Endothelial cell of umbilical vein (primary cell): ENCODE measurements around the gene LRP2. TPM values are rescaled to one million over a fixed set of nuclear protein-coding genes. Genes with fewer than 3 reads are reported as not detected.

Experiments
- BruUV-seq: library from RNA; stranded (reverse); fragments of 400-500 nt; replicated peaks from 2 replicates; lab custom pipeline; 2021; lab: Mats Ljungman, UMichigan
- CTCF ChIA-PET: fragments of 300-600, 350-600 bp; sonication (Branson Sonifier 250); formaldehyde crosslinking; loops from one replicate; lab custom pipeline; 2021; ENCODE audit warnings: antibody characterized with exemption, inconsistent platforms; lab: Charles Lee
- POLR2A ChIA-PET: fragments of 300-600, 350-600 bp; sonication (Branson Sonifier 250); formaldehyde crosslinking; loops from one replicate; lab custom pipeline; 2021; ENCODE audit warnings: antibody characterized with exemption, inconsistent platforms; lab: Charles Lee
- DNase-seq: peaks from one replicate; pipeline ENCODE4 v3.0.0-alpha.2; 2011; ENCODE audit warnings: low read depth, low spot score
- FAIRE-seq: peaks from 2 replicates; lab custom pipeline; 2011; peaks lifted over from hg19 to GRCh38; lab: Jason Lieb, UNC
- H2AFZ ChIP-seq: 2 replicates; pipeline ENCODE4 v1.6.0; 2012; ENCODE audit warnings: low read depth, low read length, control low read depth, inconsistent platforms
- H3K27ac ChIP-seq: 2 replicates; pipeline ENCODE4 v1.5.1; 2011; ENCODE audit warnings: low read depth, mild to moderate bottlenecking, control low read depth, low read length, moderate library complexity; ENCODE audit not compliant: insufficient read depth
- H3K27me3 ChIP-seq, 2 experiments: 2 replicates each; pipeline versions ENCODE4 v1.6.0 to v1.6.1; 2011; ENCODE audit warnings: low read length in 2 of 2, mixed read lengths in 1 of 2; ENCODE audit not compliant: control insufficient read depth in 2 of 2, insufficient read depth in 2 of 2
- H3K36me3 ChIP-seq, 2 experiments: 2 replicates in 1 of 2; 3 replicates in 1 of 2; pipeline ENCODE4 v1.5.1; 2011; ENCODE audit warnings: low read length in 2 of 2, mild to moderate bottlenecking in 1 of 2, moderate library complexity in 1 of 2; ENCODE audit not compliant: control insufficient read depth in 2 of 2, insufficient read depth in 2 of 2; ENCODE audit errors: extremely low read depth in 1 of 2
- H3K4me1 ChIP-seq: 3 replicates; pipeline ENCODE4 v1.5.1; 2011; ENCODE audit warnings: mild to moderate bottlenecking, low read length; ENCODE audit not compliant: control insufficient read depth, insufficient read depth; ENCODE audit errors: extremely low read depth
- H3K4me2 ChIP-seq: 2 replicates; pipeline ENCODE4 v1.6.1; 2011; ENCODE audit warnings: low read length, control low read depth, mixed read lengths; ENCODE audit not compliant: insufficient read depth
- H3K4me3 ChIP-seq, 3 experiments: fragments of 200-600 bp in 1 of 3; sonication (generic), shearing (Covaris generic) in 1 of 3; replicated peaks in 1 of 3; 2 replicates each; pipeline ENCODE4 v1.5.1; 2011 to 2016; ENCODE audit warnings: control low read depth in 3 of 3, low read length in 3 of 3, mild to moderate bottlenecking in 2 of 3, inconsistent platforms in 1 of 3, low read depth in 1 of 3, moderate library complexity in 1 of 3; ENCODE audit not compliant: insufficient read depth in 1 of 3
- H3K79me2 ChIP-seq: 2 replicates; pipeline ENCODE4 v1.6.0; 2012; ENCODE audit warnings: low read length, inconsistent platforms; ENCODE audit not compliant: control insufficient read depth, insufficient read depth
- H3K9ac ChIP-seq: replicated peaks from 2 replicates; pipeline ENCODE3; 2011; ENCODE audit warnings: low read length, control low read depth; ENCODE audit not compliant: insufficient read depth; ENCODE audit errors: extremely low read depth
- H3K9me1 ChIP-seq: replicated peaks from 3 replicates; pipeline ENCODE4 v1.6.0; 2011; ENCODE audit warnings: mild to moderate bottlenecking, low read length; ENCODE audit not compliant: control insufficient read depth, insufficient read depth; ENCODE audit errors: extremely low read depth
- H3K9me3 ChIP-seq: replicated peaks from 2 replicates; pipeline ENCODE4 v1.5.1; 2012; ENCODE audit warnings: low read length, inconsistent platforms; ENCODE audit not compliant: control insufficient read depth, insufficient read depth
- H4K20me1 ChIP-seq: replicated peaks from 2 replicates; pipeline ENCODE3; 2011; ENCODE audit warnings: mild to moderate bottlenecking, low read length; ENCODE audit not compliant: control insufficient read depth, insufficient read depth; ENCODE audit errors: extremely low read depth
- EZH2 ChIP-seq: IDR thresholded peaks from 2 replicates; pipeline ENCODE4 v1.6.1; 2012; ENCODE audit warnings: borderline replicate concordance, low read depth, mild to moderate bottlenecking, moderate library complexity, low read length, inconsistent platforms; ENCODE audit not compliant: severe bottlenecking
- FOS ChIP-seq: IDR thresholded peaks from 2 replicates; pipeline ENCODE4 v1.6.1; 2011; ENCODE audit warnings: mild to moderate bottlenecking, low read length, moderate library complexity, borderline replicate concordance; ENCODE audit not compliant: insufficient read depth
- GATA2 ChIP-seq: IDR thresholded peaks from 2 replicates; pipeline ENCODE4 v1.7.0; 2011; ENCODE audit warnings: low read depth, mild to moderate bottlenecking, moderate library complexity, mixed read lengths, low read length; ENCODE audit not compliant: insufficient read length, insufficient read depth
- JUN ChIP-seq: IDR thresholded peaks from 2 replicates; pipeline ENCODE4 v1.6.1; 2011; ENCODE audit warnings: borderline replicate concordance, low read depth; ENCODE audit not compliant: insufficient read length, insufficient read depth
- MYC ChIP-seq: IDR thresholded peaks from one replicate; pipeline ENCODE4 v1.6.1; 2011; ENCODE audit warnings: mild to moderate bottlenecking, low read depth, low read length
- POLR2A ChIP-seq: IDR thresholded peaks from 2 replicates; pipeline ENCODE4 v1.6.1; 2012; ENCODE audit warnings: low read depth, mild to moderate bottlenecking, control low read depth, low read length
- POLR2AphosphoS5 ChIP-seq: IDR thresholded peaks from 2 replicates; pipeline ENCODE4 v1.6.1; 2012; ENCODE audit warnings: low read depth, mild to moderate bottlenecking, control low read depth, low read length, moderate library complexity; ENCODE audit not compliant: insufficient read depth
- dilution Hi-C: fragments of 300-500 bp; cut with MboI; formaldehyde crosslinking; loops from one replicate; pipeline ENCODE4 v1.15.0; 2019; ENCODE audit warnings: low sequenced_read_pairs; ENCODE audit not compliant: extremely low pct_ligation_motif_present
- intact Hi-C: fragments of 100-400 bp; cut with micrococcal nuclease; formaldehyde crosslinking; loops from one replicate; pipeline ENCODE4 v1.10.0; 2022
- polyA plus RNA-seq, 4 experiments: library from polyadenylated mRNA; depleted of rRNA in 3 of 4; stranded (reverse) in 3 of 4; unstranded in 1 of 4; fragments of >200 nt; gene quantifications; 2 replicates each; pipeline versions ENCODE4 v1.2.1 to v1.2.3, GENCODE V29; 2011 to 2012; ENCODE audit warnings: missing spikeins in 1 of 4
- total RNA-seq: library from RNA; stranded (reverse); gene quantifications from 2 replicates; pipeline ENCODE4 v1.2.3, GENCODE V29; 2021
- TF ChIP-seq, protein P1 (sequence below): IDR thresholded peaks from 2 replicates; pipeline ENCODE4 v1.6.1; 2011; ENCODE audit not compliant: insufficient read depth, insufficient read length
- TF ChIP-seq, protein P2 (sequence below), 2 donors: IDR thresholded peaks; 1 replicate in 1 of 2; 2 replicates in 1 of 2; pipeline ENCODE4 v1.5.1; 2011; ENCODE audit warnings: low read length in 2 of 2, mild to moderate bottlenecking in 2 of 2, moderate library complexity in 2 of 2, control low read depth in 1 of 2, inconsistent platforms in 1 of 2, low read depth in 1 of 2; ENCODE audit not compliant: insufficient read depth in 1 of 2; ENCODE audit errors: extremely low read depth in 1 of 2

The LRP2 gene
- total and polyA plus RNA-seq, 2 donors (not counting 3 experiments of a cell fraction or from before 2014, with no cell fraction given): not detected

DNA sequence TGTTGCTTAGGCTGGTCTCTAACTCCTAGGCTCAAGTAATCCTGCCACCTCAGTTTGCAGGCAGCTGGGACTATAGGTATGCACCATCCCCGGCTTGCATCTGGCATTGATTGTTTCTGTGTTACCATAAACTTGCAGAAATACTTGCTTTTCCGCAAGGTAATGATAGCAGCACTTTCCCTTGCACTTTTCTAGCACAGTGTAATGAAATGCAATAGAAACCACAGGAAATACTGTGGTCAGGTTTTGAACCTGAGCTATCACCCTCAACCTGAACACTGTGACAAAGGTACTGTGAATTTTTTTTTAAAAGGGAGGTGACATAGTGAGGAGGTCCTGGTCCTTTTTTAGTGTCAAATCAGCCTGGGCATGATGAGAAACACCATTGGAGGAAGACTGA is 254.7 kb downstream of the LRP2 start:
- CTCF ChIA-PET: interaction anchor here (1.6 to 9.0 kb wide), 4 partner anchors 24 to 169 kb away, joined by 5 to 217 read pairs (median 76); no protein-coding TSS in a partner anchor
- Histone ChIP-seq H2AFZ (no peak overlapping the region), H3K4me3 (no peak overlapping the region), H3K4me2 (no peak overlapping the region), H3K9me3 (no peaks in the 10 kb centered on the region), H3K79me2 (no peaks in the 10 kb centered on the region), H3K27me3 (no peaks in the 10 kb centered on the region), H3K9ac (no peak overlapping the region), H4K20me1 (no peaks in the 10 kb centered on the region), H3K27ac (no peak overlapping the region), H3K9me1 (no peaks in the 10 kb centered on the region), H3K4me1 (peaks cover 11% of the 10 kb centered on the region), H3K36me3 (no peaks in the 10 kb centered on the region)
- intact Hi-C loops: loop anchor here (10.0 kb wide), 1 partner anchor 337 kb away; no protein-coding TSS in a partner anchor
- POLR2A ChIA-PET: no interaction called here
- BruUV-seq: no TSS peak
- no peak for FAIRE-seq
- dilution Hi-C loops: no loop called here
- DNase-seq: no peak
- TF ChIP-seq FOS: no peak

DNA sequence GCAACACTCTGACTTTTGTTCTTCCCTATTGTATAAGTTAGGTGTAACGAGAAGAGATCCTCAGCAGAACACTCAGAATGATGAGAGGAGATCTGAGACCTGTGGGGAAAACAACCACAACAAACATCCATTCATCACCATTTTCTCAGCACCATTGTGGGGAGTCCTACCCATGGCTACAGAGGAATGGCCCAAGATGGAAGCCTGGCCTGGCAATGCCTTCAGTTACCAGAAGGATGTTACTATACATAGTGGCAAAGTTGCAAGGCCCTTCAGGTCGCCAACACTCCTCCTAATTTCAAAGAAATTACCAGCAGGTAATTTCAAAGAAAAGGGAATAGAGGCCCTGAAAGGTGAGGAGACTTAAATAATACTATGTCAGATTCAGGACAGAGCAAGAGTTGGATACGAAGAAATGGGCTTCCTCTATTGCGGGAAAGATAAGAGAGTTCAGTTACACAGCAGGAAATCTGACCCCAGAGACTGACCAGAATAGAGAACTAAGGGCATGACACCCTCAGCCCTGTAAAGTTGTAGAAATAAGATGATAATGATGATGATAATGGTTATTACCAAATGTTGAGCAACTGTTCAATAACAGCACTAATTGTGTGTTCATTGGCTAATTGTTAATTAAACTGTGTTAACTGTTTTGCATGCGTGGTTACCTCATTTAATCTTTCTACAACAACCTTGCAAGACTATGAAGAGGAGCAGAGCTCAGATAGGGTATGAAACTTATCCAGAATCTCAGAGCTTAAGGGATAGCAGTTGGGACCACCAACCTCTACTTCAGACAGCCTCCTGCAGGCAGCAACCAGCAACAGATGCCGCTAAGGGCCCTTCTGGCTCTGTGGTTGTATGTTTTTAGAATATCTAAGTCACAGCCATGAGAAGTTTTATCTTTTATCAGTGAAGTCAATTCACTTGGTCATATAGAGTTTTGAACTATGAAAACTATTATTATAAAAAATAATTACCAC is 255.5 kb downstream of the LRP2 start:
- DNase-seq (no peak), FAIRE-seq (no peak)
- H3K9me1 ChIP-seq: no peaks in the 10 kb centered on the region
- BruUV-seq: no TSS peak
- no peaks in the 10 kb centered on the region for H3K79me2 ChIP-seq
- H4K20me1 ChIP-seq: no peaks in the 10 kb centered on the region
- no peak for TF ChIP-seq POLR2AphosphoS5
- no peak for TF ChIP-seq POLR2A
- no peak for TF ChIP-seq JUN
- TF ChIP-seq GATA2: no peak
- no peak for TF ChIP-seq EZH2
- TF ChIP-seq MYC: no peak
- TF ChIP-seq, protein P1, sequence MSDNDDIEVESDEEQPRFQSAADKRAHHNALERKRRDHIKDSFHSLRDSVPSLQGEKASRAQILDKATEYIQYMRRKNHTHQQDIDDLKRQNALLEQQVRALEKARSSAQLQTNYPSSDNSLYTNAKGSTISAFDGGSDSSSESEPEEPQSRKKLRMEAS: no peak
- TF ChIP-seq FOS: no peak
- TF ChIP-seq, protein P2, sequence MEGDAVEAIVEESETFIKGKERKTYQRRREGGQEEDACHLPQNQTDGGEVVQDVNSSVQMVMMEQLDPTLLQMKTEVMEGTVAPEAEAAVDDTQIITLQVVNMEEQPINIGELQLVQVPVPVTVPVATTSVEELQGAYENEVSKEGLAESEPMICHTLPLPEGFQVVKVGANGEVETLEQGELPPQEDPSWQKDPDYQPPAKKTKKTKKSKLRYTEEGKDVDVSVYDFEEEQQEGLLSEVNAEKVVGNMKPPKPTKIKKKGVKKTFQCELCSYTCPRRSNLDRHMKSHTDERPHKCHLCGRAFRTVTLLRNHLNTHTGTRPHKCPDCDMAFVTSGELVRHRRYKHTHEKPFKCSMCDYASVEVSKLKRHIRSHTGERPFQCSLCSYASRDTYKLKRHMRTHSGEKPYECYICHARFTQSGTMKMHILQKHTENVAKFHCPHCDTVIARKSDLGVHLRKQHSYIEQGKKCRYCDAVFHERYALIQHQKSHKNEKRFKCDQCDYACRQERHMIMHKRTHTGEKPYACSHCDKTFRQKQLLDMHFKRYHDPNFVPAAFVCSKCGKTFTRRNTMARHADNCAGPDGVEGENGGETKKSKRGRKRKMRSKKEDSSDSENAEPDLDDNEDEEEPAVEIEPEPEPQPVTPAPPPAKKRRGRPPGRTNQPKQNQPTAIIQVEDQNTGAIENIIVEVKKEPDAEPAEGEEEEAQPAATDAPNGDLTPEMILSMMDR (IDR thresholded peaks at IDR 0.05; ENCODE audit: extremely low read depth in 1 of 2, insufficient read depth in 1 of 2, low read depth in 1 of 2, low read length in 2 of 2): no peak
- intact Hi-C loops: loop anchor here (10.0 kb wide), 1 partner anchor 338 kb away; no protein-coding TSS in a partner anchor
- CTCF ChIA-PET: interaction anchor here (1.5 to 9.0 kb wide), 5 partner anchors 24 to 169 kb away, joined by 5 to 217 read pairs (median 8); no protein-coding TSS in a partner anchor
- no peak overlapping the region for H3K27ac ChIP-seq
- peaks cover 11% of the 10 kb centered on the region for H3K4me1 ChIP-seq
- dilution Hi-C loops: no loop called here
- H3K9ac ChIP-seq: no peak overlapping the region
- no peaks in the 10 kb centered on the region for H3K9me3 ChIP-seq
- POLR2A ChIA-PET: no interaction called here
- H2AFZ ChIP-seq: no peak overlapping the region
- no peak overlapping the region for H3K4me3 ChIP-seq
- no peak overlapping the region for H3K4me2 ChIP-seq
- no peaks in the 10 kb centered on the region for H3K36me3 ChIP-seq
- H3K27me3 ChIP-seq: no peaks in the 10 kb centered on the region
